ENCODE data around the gene USP54. TPM values are rescaled to one million over a fixed set of nuclear protein-coding genes. Genes with fewer than 3 reads are reported as not detected.

The USP54 gene
- total and polyA plus RNA-seq, 2 experiments from 2014 or later, result 15.1 to 27.4 TPM

- peak overlapping the region; percentile 86; the same call in 1 of the 2 replicates for H3K27ac Mint-ChIP-seq
- TF ChIP-seq, protein P1, sequence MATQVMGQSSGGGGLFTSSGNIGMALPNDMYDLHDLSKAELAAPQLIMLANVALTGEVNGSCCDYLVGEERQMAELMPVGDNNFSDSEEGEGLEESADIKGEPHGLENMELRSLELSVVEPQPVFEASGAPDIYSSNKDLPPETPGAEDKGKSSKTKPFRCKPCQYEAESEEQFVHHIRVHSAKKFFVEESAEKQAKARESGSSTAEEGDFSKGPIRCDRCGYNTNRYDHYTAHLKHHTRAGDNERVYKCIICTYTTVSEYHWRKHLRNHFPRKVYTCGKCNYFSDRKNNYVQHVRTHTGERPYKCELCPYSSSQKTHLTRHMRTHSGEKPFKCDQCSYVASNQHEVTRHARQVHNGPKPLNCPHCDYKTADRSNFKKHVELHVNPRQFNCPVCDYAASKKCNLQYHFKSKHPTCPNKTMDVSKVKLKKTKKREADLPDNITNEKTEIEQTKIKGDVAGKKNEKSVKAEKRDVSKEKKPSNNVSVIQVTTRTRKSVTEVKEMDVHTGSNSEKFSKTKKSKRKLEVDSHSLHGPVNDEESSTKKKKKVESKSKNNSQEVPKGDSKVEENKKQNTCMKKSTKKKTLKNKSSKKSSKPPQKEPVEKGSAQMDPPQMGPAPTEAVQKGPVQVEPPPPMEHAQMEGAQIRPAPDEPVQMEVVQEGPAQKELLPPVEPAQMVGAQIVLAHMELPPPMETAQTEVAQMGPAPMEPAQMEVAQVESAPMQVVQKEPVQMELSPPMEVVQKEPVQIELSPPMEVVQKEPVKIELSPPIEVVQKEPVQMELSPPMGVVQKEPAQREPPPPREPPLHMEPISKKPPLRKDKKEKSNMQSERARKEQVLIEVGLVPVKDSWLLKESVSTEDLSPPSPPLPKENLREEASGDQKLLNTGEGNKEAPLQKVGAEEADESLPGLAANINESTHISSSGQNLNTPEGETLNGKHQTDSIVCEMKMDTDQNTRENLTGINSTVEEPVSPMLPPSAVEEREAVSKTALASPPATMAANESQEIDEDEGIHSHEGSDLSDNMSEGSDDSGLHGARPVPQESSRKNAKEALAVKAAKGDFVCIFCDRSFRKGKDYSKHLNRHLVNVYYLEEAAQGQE (IDR thresholded peaks at IDR 0.05; ENCODE audit: unreplicated experiment), result no peak
- no peak for TF ChIP-seq EZH2phosphoT487 (IDR thresholded peaks at IDR 0.05; ENCODE audit: unreplicated experiment)
- no peak for TF ChIP-seq ZNF331 (CRISPR knock-in tag; IDR thresholded peaks at IDR 0.05; ENCODE audit: low read depth)
- no peak for TF ChIP-seq POLR2AphosphoS5 (IDR thresholded peaks at IDR 0.05; ENCODE audit: low read depth)
- no peak for TF ChIP-seq ZNF462 (CRISPR knock-in tag; IDR thresholded peaks at IDR 0.05)
- no peak for TF ChIP-seq CREB1 (CRISPR knock-in tag; IDR thresholded peaks at IDR 0.05; ENCODE audit: low read depth)
- TF ChIP-seq, protein P2, sequence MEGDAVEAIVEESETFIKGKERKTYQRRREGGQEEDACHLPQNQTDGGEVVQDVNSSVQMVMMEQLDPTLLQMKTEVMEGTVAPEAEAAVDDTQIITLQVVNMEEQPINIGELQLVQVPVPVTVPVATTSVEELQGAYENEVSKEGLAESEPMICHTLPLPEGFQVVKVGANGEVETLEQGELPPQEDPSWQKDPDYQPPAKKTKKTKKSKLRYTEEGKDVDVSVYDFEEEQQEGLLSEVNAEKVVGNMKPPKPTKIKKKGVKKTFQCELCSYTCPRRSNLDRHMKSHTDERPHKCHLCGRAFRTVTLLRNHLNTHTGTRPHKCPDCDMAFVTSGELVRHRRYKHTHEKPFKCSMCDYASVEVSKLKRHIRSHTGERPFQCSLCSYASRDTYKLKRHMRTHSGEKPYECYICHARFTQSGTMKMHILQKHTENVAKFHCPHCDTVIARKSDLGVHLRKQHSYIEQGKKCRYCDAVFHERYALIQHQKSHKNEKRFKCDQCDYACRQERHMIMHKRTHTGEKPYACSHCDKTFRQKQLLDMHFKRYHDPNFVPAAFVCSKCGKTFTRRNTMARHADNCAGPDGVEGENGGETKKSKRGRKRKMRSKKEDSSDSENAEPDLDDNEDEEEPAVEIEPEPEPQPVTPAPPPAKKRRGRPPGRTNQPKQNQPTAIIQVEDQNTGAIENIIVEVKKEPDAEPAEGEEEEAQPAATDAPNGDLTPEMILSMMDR (conservative IDR thresholded peaks at IDR 0.05; ENCODE audit: low read depth in 2 of 2), result no peak
- no peak for TF ChIP-seq JUNB (IDR thresholded peaks at IDR 0.05; ENCODE audit: unreplicated experiment)
- TF ChIP-seq STAT1 (IDR thresholded peaks at IDR 0.05; ENCODE audit: unreplicated experiment), result no peak
- TF ChIP-seq, protein P3, sequence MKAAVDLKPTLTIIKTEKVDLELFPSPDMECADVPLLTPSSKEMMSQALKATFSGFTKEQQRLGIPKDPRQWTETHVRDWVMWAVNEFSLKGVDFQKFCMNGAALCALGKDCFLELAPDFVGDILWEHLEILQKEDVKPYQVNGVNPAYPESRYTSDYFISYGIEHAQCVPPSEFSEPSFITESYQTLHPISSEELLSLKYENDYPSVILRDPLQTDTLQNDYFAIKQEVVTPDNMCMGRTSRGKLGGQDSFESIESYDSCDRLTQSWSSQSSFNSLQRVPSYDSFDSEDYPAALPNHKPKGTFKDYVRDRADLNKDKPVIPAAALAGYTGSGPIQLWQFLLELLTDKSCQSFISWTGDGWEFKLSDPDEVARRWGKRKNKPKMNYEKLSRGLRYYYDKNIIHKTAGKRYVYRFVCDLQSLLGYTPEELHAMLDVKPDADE (IDR thresholded peaks at IDR 0.05), result no peak
- TF ChIP-seq ZNF114 (CRISPR knock-in tag; IDR thresholded peaks at IDR 0.05), result no peak
- no peak for TF ChIP-seq NANOG (IDR thresholded peaks at IDR 0.05; ENCODE audit: borderline replicate concordance)
- TF ChIP-seq EZH2 (IDR thresholded peaks at IDR 0.05; ENCODE audit: low read depth, unreplicated experiment), result no peak
- Histone ChIP-seq H3F3A (replicated peaks; ENCODE audit: low read depth) (peaks cover 6% of the 10 kb centered on the region; the same call in 1 of the 2 replicates), H3K27me3 (ENCODE audit: insufficient read depth) (no peaks in the 10 kb centered on the region), H3K36me3 (ENCODE audit: insufficient read depth) (no peaks in the 10 kb centered on the region; the same call in 1 of the 2 replicates), H3K27ac (ENCODE audit: low read depth) (peak overlapping the region; percentile 94), H2AFZ (peak overlapping the region; percentile 87; the same call in 1 of the 2 replicates), H3K4me2 (peak overlapping the region; percentile 98), H4K20me1 (replicated peaks; ENCODE audit: insufficient read depth) (0 out of 2 replicates have a peak, but pooled peaks cover 1% of the 10 kb centered on the region), H3K79me2 (replicated peaks; ENCODE audit: insufficient read depth) (peaks cover 54% of the 10 kb centered on the region), H3K9me2 (ENCODE audit: insufficient read depth) (no peaks in the 10 kb centered on the region), H3K4me1 (ENCODE audit: insufficient read depth) (peaks cover 15% of the 10 kb centered on the region), H3K4me3 (peak overlapping the region; percentile 95)
- H3K4me3 Mint-ChIP-seq, result peak overlapping the region; percentile 87
- peaks cover 4% of the 10 kb centered on the region for H3K27me3 Mint-ChIP-seq (ENCODE audit: insufficient read depth, low read depth, poor library complexity)
- peaks cover 24% of the 10 kb centered on the region for H3K4me1 Mint-ChIP-seq
- ATAC-seq (no peak), DNase-seq (ENCODE audit: low spot score) (no peak)
- no peaks in the 10 kb centered on the region; the same call in 2 of the 3 replicates for H3K9me3 Mint-ChIP-seq
- H3K36me3 Mint-ChIP-seq (ENCODE audit: low read depth), result peaks cover 17% of the 10 kb centered on the region
Observed at GRCh38 chr10:73494877-73495225, 96.3 kb downstream of the USP54 start.

Data from GM23338 (cell line).